Smooth muscle cell of trachea (primary cell): ENCODE data around the gene CDH18. TPM values are rescaled to one million over a fixed set of nuclear protein-coding genes. Genes with fewer than 3 reads are reported as not detected.

Experiments used
- total RNA-seq: library from RNA; depleted of rRNA; stranded (reverse); fragments of >200 nt; gene quantifications from 2 replicates; pipeline ENCODE4 v1.2.1, GENCODE V29; 2014

The CDH18 gene
- total RNA-seq: 8.1 and 17.9 TPM in 2 replicates

GRCh38 chr5:19987612-19988361, at the start of gene CDH18:
Gene CDH18, minus strand, starts transcription at chr5:19988200. Its CDS starts 149,214 bp downstream, at chr5:19838986.

